AG09309 (cell line): ENCODE measurements around the gene ETV6.

Experiments used
- DNase-seq: peaks from one replicate; pipeline ENCODE4 v3.0.0-alpha.2; 2010; ENCODE audit warnings: low read depth
- H3K4me3 ChIP-seq: 2 replicates; pipeline ENCODE4 v1.5.1; 2011; ENCODE audit warnings: mild to moderate bottlenecking, low read depth, low read length, moderate library complexity; ENCODE audit not compliant: control insufficient read depth
- CTCF ChIP-seq: IDR thresholded peaks from 2 replicates; pipeline ENCODE4 v1.5.1; 2011; ENCODE audit warnings: mild to moderate bottlenecking, low read depth, low read length, inconsistent platforms; ENCODE audit not compliant: insufficient read depth, control insufficient read depth; ENCODE audit errors: missing control alignments

Gene ETV6

GRCh38 chr12:11884706-11885105 lies 235.2 kb downstream of the ETV6 start:
- no peak for DNase-seq
- no peak overlapping the region for H3K4me3 ChIP-seq
- TF ChIP-seq CTCF: no peak

- no peak for DNase-seq
- no peak overlapping the region for H3K4me3 ChIP-seq
- TF ChIP-seq CTCF: no peak
These were observed 236.0 kb downstream of the ETV6 start for GRCh38 chr12:11885261-11886038.

GRCh38 chr12:11886339-11886738 lies 236.9 kb downstream of the ETV6 start:
- TF ChIP-seq CTCF: no peak
- H3K4me3 ChIP-seq: no peak overlapping the region
- no peak for DNase-seq

- no peak overlapping the region for H3K4me3 ChIP-seq
- no peak for DNase-seq
- TF ChIP-seq CTCF: no peak
These were observed 238.6 kb downstream of the ETV6 start for GRCh38 chr12:11888029-11888428.

GRCh38 chr12:11891346-11891745 lies 241.9 kb downstream of the ETV6 start:
- no peak overlapping the region for H3K4me3 ChIP-seq
- TF ChIP-seq CTCF: no peak
- no peak for DNase-seq

GRCh38 chr12:11891754-11892386 lies 242.4 kb downstream of the ETV6 start:
- H3K4me3 ChIP-seq: no peak overlapping the region
- no peak for DNase-seq
- peak; percentile 30 for TF ChIP-seq CTCF

- DNase-seq: no peak
- no peak overlapping the region for H3K4me3 ChIP-seq
- no peak for TF ChIP-seq CTCF
These were observed 244.5 kb downstream of the ETV6 start for GRCh38 chr12:11893998-11894397.
